HG03354 (cell line): ENCODE data around the gene JAG1.

Experiments
- ATAC-seq: cut with Tn5 transposase; IDR thresholded peaks from one replicate; pipeline ENCODE4 v1.9.1; 2021; ENCODE audit warnings: mild to moderate bottlenecking; ENCODE audit not compliant: unreplicated experiment, poor library complexity, severe bottlenecking

The JAG1 gene

DNA sequence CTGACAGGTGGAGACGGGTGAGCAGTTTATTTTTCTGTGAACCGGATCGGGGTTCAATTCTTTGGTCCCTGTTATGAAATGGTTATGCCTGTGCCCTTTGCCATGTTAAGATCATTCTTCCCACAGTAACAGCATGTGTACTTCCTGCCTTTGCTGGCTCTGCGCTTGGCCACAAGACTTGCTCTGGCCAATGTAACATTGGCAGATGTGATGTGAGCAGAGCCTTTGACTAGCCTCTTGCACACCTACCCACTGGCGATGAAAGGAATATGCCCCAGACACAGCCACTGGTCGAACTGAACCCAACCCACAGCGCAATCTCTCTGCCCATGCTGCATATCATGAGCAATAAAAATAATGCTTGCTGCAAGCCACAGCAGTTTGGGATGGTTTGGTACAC lies 31.9 kb downstream of the JAG1 start:
- no peak for ATAC-seq

DNA sequence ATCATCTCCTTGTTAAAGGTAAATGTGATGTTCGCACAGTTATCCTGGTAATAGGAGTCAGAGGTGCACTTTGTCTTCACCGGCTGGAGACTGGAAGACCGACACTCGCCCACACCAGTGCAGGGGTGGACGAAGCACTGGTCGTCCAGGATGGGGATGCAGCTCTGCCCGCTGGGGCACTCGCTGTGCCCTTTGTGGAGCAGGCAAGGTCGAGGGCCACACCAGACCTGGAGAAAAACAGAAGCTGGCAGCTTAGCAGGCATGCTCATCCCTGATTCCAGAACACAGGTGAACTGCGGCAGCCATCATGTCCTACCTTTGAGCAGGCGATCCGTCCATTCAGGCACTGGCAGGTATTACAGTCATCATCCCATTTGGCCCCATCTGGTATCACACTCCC lies 32.3 kb downstream of the JAG1 start:
- no peak for ATAC-seq

DNA sequence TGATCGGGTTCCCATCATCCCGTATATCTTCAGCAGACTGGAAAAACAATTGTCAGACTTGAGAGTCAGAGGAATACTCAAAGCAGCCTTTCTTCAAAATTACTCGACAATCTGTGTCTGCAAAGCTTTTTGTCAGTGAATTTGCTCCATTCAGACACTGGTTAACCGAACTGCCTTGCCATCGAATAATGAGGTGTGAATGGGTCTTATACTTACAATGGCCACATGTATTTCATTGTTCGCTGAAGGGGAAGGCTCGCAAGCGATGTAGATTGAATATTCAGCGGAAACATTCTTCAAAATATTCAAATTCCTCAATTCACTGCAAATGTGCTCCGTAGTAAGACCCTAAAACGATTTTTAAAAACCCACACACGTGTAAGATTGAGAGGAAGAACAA lies 32.9 kb downstream of the JAG1 start:
- no peak for ATAC-seq

DNA sequence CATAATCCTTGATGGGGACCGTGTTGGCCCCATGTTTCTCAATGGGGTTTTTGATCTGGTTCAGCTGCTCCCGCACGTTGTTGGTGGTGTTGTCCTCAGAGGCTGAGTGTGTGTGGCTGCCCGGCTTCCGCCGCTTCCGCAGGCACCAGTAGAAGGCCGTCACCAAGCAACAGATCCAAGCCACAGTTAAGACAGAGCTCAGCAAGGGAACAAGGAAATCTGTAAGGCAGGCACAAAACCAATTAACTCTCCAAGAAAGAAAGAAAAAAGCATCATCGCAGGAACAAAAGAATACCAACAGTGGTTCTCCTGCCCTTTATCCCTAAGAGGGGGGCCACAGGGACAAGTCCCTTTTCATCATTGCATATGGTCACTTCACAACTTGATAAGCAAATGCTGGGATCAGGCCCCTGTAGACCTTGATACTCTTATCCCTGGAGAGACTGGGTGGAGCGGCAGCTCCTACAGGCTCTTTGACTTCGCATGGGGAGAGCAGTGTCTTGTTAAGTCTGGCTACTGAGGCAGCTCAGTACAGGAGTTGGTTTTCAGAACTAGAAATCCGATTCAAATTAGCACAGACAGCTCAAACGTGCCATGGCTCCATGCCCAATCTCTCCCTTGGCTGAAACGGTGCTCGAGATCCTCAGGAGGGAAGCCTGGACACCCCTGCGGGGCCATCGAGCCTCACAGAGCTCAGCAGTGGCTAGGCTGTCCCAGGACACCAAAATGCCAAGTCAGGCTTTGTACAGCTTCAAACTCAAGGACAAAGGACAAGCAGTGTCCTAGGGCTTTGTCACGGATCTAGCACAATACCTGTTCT lies 33.9 kb downstream of the JAG1 start:
- no peak for ATAC-seq

DNA sequence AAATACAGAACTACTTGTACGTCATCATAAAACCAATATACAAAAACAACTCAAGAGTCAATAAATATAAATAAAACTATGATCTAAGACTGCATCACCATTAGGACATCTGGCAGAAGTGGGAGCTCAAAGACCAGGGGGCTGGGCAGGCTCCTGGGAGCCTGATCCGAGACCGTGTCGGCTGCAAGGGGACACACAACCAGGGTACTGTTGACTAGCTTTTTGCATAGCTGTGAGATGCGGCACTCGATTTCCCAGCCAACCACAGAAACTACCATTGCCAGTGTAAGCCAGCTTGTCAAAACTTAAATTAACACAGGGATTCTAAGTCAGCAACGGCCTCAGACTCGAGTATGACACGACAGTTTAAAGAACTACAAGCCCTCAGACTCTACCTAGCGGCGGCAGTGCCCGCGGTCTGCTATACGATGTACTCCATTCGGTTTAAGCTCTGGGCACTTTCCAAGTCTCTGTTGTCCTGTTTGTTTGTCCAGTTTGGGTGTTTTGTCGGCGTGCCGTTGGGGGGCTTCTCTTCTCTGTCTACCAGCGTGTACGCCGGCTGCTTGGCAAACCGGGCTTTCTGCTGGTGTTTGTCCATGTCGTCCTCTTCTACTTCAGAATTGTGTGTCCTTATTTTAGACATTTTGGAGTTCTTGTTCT lies 34.6 kb downstream of the JAG1 start:
- ATAC-seq, result no peak

DNA sequence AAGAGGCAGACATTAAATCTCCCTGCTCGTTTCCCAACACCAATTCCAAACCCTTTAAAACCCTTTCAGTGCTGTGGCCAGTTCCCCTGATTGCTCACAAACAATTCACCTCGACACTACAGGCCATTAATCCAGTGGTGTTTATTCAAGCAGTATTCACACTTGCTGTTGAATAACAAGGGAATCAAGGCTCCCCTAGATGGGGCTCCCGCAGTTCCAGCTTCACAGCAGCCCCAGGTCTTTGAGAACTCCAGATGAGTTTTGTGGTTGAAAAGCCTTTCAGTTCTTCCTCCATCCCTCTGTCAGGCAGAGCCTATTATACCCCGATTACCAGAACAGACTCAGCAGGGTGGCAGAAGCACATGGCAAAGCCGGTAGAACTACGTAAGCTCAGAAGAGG lies 36.2 kb downstream of the JAG1 start:
- ATAC-seq, result no peak

DNA sequence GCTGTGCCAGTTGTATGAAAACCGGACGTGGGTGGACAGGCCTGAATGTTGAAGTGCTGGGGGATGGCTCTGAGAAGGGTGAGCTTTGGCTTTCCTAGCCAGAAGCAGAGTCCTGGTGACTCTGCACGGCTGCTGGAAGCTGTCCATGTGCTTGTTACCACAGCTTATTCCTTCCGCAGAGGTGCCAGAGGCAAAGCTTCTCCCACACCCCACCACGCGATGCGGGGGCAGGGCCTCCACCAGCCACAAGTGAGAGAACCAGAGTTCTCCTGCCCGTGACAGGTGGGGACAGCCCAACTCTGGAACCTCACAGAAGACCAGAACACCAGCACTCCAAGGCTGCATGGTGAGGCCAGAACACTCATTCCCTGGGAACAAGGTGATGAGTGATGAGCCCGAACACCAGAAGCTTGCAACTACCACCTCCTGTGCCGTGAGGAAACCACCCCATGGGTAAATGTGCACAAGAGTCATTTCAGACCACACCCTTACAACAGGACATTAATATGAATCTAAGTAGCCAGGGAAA lies 36.7 kb downstream of the JAG1 start:
- ATAC-seq, result no peak

DNA sequence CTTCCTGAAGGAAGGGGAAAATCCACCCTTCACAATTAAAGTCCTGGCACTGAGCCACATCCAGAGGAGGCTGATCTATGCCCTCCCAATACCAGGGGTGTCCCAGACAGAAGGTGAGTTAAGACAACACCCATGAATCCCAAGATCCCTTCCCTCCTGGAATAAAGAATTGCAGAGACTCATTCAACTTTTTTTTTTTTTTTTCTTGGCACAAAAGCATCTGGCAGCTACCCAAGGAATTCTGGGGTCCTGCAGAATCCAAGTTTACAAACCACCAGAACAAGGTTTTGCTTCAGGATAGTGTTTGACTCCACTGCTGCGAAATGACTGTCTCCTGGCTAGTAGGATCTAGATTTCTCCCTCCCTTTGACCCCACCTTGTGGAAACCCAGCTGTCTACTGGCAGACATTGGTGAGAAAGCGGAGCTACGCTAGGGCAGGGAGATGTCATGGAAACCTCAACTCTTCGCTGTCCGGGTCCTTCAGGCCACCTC lies 37.4 kb downstream of the JAG1 start:
- ATAC-seq, result no peak

DNA sequence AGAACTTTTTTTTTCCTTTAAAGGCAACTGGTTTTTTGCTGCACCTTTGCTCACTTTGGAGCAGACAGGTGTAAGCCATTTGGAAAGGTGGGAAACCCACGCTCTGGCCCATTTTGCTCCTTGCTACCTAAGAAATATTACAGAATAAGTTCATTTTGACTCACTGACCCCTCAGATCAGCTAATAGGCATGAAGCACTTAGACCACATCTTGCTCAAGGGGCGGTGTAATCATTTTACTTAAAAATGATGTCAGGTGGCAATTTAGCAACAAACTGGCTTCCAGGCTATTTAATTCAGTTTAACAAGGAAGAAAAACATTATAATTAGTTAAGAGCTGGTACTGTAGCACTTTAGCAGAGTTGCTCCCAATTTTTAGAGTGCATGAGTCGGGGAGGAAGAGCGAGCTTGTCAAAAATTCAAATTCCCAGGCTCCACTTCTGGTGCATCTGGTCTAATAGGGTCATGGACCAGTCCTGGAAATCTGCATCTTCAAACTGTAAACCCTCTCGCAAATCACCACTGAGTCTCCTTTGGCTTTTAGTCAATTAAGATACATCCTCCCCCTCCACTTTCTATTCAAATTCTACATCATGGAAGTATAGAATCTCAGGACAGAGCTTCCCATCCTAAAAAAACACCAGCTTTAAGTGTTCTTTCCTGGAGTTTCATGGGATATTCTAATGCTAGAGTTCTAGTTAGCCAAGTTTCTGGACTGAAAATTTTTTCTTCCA lies 38.2 kb downstream of the JAG1 start:
- no peak for ATAC-seq

DNA sequence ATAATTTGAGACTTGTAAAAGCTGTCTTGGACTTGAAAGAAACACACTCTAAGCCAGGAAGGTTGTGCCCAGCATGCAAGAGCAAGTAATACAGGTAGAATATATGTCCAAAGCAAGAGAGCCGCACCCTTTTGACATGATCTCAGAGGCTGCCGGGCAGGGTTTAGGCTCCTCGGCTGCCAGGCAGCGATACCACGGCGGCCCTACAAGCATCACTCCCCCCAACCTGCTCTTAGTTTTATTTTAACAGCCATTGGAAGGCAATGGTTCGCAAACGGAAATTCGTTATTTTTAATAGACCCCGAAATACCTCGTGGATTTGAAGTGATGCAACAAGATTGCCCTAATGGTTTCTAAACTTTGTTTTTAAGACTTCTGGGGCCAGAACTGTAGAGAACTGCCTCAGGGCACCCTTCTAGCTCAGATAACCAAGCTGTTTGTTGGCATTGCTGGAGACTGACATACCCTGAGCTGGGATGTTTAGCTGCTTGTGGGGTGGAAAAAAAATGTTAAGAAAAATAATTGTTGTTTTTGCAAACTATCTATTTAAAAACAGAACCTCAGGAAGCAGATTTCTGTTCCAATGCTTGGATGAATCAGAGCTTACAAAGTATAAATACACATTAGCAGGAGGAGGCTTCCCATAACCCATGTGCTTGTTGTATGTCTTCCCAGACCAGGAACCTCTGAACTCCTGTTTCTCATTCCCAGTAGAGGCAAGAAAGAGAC lies 39.0 kb downstream of the JAG1 start:
- no peak for ATAC-seq

DNA sequence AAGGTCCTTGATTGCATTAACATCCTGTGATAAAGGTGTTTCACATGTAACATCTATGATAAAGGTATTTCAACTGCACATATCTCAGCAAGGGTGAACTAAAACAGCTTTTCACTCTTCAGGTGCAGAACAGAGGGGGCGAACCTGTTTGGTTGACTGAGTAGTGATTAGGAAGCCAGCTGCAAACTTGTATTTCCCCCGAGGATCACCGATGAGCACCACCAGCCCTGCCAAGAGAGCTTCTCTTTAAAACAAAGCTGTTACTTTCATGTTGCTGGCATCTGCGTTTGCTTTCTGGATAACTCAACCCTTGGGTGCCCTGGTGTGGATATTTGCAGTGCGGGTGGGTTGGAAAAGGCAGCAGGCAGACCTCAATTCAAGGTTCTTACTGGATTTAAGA lies 39.6 kb downstream of the JAG1 start:
- ATAC-seq, result no peak

DNA sequence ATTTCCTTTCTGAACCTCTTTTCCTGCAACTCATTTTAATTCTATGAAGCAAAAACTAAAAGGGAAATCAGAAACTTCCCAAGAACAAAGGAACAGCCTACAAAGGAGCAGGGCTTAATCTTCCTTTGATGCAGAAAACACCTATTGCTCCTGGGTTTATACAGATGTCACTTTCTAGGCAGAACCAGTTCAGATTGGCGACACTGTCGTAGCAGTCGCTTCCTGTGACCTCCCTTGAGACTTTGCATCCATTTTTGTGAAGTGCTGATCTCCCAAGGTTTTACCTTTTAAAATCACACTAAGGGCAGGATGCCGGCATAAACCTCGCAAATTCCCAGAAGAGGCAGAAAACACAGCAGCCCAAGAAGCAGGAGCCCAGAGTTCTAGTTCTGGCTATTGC lies 40.1 kb downstream of the JAG1 start:
- no peak for ATAC-seq

DNA sequence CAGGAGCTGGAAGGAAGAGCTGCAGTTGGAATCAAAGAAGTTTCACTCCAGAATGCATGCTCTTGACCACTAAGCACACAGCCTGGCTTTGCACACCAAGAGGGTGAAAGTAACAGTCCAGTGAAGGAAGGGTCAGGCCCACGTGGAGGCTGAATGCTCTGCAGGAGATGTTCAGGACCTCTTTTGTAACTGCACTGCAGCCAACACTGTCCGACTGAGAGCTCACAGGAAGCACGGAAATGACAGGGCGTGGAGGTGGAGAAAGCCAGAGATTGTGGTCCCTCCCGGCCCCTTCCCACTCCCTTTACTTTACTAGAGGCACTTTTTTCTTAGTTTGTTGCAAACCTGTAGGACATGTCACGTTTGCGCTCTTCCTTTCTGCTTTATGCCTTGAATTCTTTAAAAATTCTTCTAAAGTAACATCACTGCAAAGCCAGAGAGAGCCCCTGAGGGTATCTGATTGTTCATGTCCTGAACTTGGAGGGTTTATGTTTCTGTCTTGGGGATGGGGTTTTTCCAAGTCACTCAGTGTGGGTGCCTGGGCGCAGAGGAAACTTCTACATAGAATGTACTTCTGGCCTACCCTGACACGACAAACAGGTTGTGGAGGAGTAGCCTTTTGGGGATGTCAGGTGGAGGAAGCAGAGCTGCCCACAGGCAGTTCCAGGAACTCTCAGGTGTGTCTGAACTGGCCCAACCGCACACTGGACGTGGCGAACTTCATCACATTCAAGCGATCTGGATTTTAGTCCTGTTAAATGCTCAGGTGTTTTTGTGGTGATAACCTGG lies 40.9 kb downstream of the JAG1 start:
- ATAC-seq, result no peak

DNA sequence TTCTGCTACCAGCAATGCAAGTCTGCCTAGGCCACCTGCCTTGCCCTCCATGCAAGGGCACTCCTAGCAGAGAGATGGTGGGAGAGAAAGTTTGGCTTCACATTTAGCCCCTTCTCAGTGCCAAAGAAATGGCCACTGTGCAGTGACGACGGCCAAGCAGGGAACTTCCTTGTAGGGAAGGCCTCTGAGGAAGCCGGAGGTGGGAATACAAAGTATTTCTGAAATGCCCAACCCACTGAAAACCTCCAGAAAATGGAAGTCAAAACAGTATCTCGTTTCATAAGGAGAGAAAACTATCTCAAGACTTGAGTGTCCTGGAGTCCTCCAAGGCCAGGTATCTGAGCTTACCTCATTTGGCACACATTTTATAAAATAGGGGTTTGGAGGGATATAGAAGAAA lies 42.7 kb downstream of the JAG1 start:
- no peak for ATAC-seq

DNA sequence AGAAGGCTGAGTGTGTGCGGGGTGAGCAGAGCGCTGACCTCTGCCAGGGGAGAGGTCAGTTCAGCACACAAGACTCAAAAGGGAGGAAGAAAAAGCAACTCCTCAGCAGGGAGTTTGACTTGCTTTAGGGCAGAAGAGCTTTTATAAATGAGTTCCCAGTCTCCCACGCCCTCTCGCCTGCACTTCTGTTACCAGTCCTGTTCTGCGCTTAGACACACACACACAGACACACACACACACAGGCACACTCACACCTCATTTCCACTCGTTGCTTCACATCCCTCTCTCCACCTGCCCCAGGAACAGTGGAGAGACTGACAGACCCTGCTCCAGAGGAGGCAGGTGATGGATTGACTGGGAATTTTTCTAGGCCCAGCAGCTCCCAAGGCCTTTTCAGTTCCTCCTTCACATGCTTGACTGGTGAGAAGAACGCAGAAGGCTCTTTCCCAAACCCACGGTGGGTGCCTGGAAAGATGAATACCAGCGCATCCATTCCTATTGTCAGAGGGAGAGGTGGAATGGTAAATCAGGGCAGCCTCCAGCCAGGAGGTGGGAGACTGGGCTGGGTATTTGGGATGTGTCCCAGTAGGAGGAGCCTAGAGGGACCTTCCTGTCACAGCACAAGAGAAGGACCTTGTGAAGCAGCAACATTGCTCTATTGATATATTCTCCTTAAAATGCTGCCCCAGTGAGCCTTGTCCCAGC lies 43.7 kb downstream of the JAG1 start:
- no peak for ATAC-seq

DNA sequence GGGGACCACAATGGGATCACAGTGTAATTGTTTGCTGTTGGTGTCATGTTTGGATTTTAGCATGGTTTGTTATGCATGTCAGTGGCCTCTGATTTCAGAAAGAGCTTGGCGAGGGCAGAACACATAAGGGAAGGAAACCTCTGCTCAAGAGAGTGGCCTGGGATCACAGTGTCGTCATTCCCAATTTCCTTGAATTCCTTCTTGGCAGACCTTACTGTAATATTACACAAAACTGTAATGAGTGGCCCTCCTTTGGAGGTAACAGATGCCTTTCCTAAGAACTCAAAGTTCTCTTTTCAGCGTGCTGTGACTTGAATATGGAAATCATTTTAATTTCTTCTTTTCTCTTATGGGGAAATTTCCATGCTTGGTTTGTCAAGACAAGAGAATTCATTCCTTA lies 46.9 kb downstream of the JAG1 start:
- ATAC-seq, result no peak

DNA sequence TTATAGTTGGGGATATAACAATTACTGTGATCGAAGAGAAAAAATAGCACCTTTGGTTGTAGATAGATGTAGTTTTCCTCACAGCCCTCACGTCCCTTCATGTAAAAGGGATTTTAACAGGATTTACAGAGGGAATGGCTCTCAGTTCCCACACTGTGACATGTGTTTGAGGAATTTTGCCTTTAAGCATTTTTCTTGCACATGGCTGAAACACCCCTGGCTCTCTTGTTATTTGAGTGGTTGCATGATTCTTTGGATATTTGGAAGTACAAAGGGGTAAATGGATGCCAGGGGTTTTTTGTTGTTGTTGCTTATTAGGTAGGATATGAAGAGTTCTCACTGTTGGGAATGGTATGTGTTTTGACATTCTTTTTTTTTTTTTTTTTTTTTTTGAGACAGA lies 48.2 kb downstream of the JAG1 start:
- ATAC-seq, result no peak

DNA sequence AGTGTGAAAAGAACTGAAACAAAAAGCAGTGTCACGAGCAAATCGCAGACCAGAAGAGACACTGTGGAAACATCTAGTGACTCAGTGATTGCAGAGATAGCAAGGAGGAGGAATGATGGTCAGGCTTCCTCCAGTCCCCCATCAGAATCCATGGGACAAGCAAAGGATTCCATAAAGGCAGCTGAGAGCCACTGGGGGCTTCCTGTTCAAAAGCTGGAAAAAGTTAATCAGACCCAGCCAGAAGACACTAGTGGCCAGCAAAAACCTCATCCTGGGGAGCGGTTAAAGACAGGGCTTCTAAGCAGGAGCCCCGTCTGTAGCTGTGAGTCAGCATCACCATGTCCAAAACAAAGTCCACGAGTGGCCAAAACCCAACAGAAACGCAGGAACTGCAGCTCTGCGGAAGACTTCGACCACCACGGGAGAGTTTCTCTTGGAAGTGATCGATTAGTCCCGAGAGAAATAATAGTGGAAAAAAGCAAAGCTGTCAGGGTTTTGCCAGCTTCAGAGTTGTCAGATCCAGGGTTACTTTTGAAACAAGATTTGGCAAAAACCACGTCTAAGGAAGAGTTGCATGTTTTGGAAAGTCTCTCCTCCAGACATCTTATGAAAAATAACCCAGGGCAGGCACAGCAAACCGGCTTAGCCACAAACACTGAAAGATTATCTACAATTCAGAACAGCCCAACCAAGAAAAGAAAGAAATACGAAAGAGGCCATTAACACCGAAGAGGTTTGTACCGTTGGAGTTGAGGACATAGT lies 51.0 kb downstream of the JAG1 start:
- no peak for ATAC-seq
